ENCODE data around the gene AP1AR. TPM values are rescaled to one million over a fixed set of nuclear protein-coding genes. Genes with fewer than 3 reads are reported as not detected.

AP1AR gene
- 12.4 TPM for polyA plus RNA-seq (2013, experiment 1 of 2)
- 12.1 TPM for polyA plus RNA-seq (2013, experiment 2 of 2)

GRCh38 chr4:112231779-112232713 lies at the start of gene AP1AR:
TSS of gene AP1AR (plus strand) at chr4:112231787. CDS start at chr4:112232092, 305 bp downstream.
- Histone ChIP-seq H3K27ac (replicated peaks; ENCODE audit: low read length) (peak within 1 kb of the TSS; percentile 90), H3K79me1 (ENCODE audit: low read depth, low read length) (peaks cover 3% of the 10 kb centered on the region), H3K18ac (ENCODE audit: low read length) (peak within 1 kb of the TSS; percentile 100), H3K4ac (ENCODE audit: low read length) (peak within 1 kb of the TSS; percentile 53), H2BK15ac (ENCODE audit: low read length) (peak within 1 kb of the TSS; percentile 99), H3K36me3 (replicated peaks in 1 of 2; ENCODE audit: control insufficient read depth in 2 of 2, insufficient read depth in 2 of 2, low read length in 2 of 2) (no peaks in the 10 kb centered on the region), H3K4me2 (ENCODE audit: insufficient read depth, low read length, poor library complexity, severe bottlenecking) (peak within 1 kb of the TSS; percentile 94), H3K14ac (ENCODE audit: low read length) (peak within 1 kb of the TSS; percentile 99), H4K8ac (ENCODE audit: low read depth, low read length) (peak within 1 kb of the TSS; percentile 97), H2AK5ac (ENCODE audit: low read depth, low read length) (peak within 1 kb of the TSS; percentile 81), H3K9ac (ENCODE audit: low read depth, low read length, poor library complexity) (peak within 1 kb of the TSS; percentile 100), H2BK5ac (ENCODE audit: low read length) (peak within 1 kb of the TSS; percentile 100), H3K23ac (ENCODE audit: low read depth, low read length, poor library complexity) (peak within 1 kb of the TSS; percentile 98), H3K4me1 (ENCODE audit: control insufficient read depth in 2 of 2, insufficient read depth in 1 of 2, low read depth in 1 of 2, low read length in 2 of 2) (peaks cover 0 to 4% of the 10 kb centered on the region in 2 donors), H3K4me3 (ENCODE audit: low read length in 2 of 2) (peak within 1 kb of the TSS; percentile 91 to 94), H2BK120ac (ENCODE audit: low read depth, low read length) (peak within 1 kb of the TSS; percentile 61), H3K27me3 (ENCODE audit: control insufficient read depth in 3 of 3, insufficient read depth in 3 of 3, low read depth in 1 of 3, low read length in 3 of 3) (no peaks in the 10 kb centered on the region), H2AFZ (ENCODE audit: low read length) (peak within 1 kb of the TSS; percentile 100), H3K9me3 (replicated peaks in 1 of 2; ENCODE audit: control insufficient read depth in 2 of 2, insufficient read depth in 1 of 2, low read depth in 1 of 2, low read length in 2 of 2) (no peaks in the 10 kb centered on the region), H2BK12ac (ENCODE audit: low read length) (peak within 1 kb of the TSS; percentile 98), H4K91ac (ENCODE audit: low read depth, low read length, poor library complexity) (peak within 1 kb of the TSS; percentile 98)
- WGBS, 2 donors (ENCODE audit: extremely low coverage in 2 of 2, insufficient read length in 2 of 2, insufficient replicate concordance in 1 of 2): no CpG with 5 or more reads among the region's 70 CpGs
- DNase-seq (ENCODE audit: low spot score): peak; percentile 84

- Histone ChIP-seq H3K4ac (ENCODE audit: low read length) (no peak overlapping the region), H2AK5ac (ENCODE audit: low read depth, low read length) (no peak overlapping the region), H3K9me3 (replicated peaks in 1 of 2; ENCODE audit: control insufficient read depth in 2 of 2, insufficient read depth in 1 of 2, low read depth in 1 of 2, low read length in 2 of 2) (no peaks in the 10 kb centered on the region), H3K23ac (ENCODE audit: low read depth, low read length, poor library complexity) (no peak overlapping the region), H3K27ac (replicated peaks; ENCODE audit: low read length) (no peak overlapping the region), H3K18ac (ENCODE audit: low read length) (no peak overlapping the region), H4K8ac (ENCODE audit: low read depth, low read length) (no peak overlapping the region), H3K4me2 (ENCODE audit: insufficient read depth, low read length, poor library complexity, severe bottlenecking) (no peak overlapping the region), H3K4me1 (ENCODE audit: control insufficient read depth in 2 of 2, insufficient read depth in 1 of 2, low read depth in 1 of 2, low read length in 2 of 2) (no peaks in the 10 kb centered on the region), H2BK15ac (ENCODE audit: low read length) (no peak overlapping the region), H2BK120ac (ENCODE audit: low read depth, low read length) (no peak overlapping the region), H3K79me1 (ENCODE audit: low read depth, low read length) (no peaks in the 10 kb centered on the region), H3K36me3 (replicated peaks in 1 of 2; ENCODE audit: control insufficient read depth in 2 of 2, insufficient read depth in 2 of 2, low read length in 2 of 2) (no peaks in the 10 kb centered on the region), H3K9ac (ENCODE audit: low read depth, low read length, poor library complexity) (no peak overlapping the region), H3K14ac (ENCODE audit: low read length) (no peak overlapping the region), H4K91ac (ENCODE audit: low read depth, low read length, poor library complexity) (no peak overlapping the region), H2AFZ (ENCODE audit: low read length) (no peak overlapping the region), H3K27me3 (ENCODE audit: control insufficient read depth in 3 of 3, insufficient read depth in 3 of 3, low read depth in 1 of 3, low read length in 3 of 3) (no peaks in the 10 kb centered on the region), H2BK5ac (ENCODE audit: low read length) (no peak overlapping the region), H2BK12ac (ENCODE audit: low read length) (no peak overlapping the region), H3K4me3 (ENCODE audit: low read length in 2 of 2) (no peak overlapping the region)
- no peak for DNase-seq (ENCODE audit: low spot score)
- WGBS, 2 donors (ENCODE audit: extremely low coverage in 2 of 2, insufficient read length in 2 of 2, insufficient replicate concordance in 1 of 2): no CpG with 5 or more reads among the region's 3 CpGs
Measured at GRCh38 chr4:112182604-112183003, 49.0 kb upstream of the AP1AR start.

- Histone ChIP-seq H3K14ac (ENCODE audit: low read length) (no peak overlapping the region), H4K91ac (ENCODE audit: low read depth, low read length, poor library complexity) (no peak overlapping the region), H3K27ac (replicated peaks; ENCODE audit: low read length) (no peak overlapping the region), H3K79me1 (ENCODE audit: low read depth, low read length) (no peaks in the 10 kb centered on the region), H3K9ac (ENCODE audit: low read depth, low read length, poor library complexity) (no peak overlapping the region), H3K23ac (ENCODE audit: low read depth, low read length, poor library complexity) (no peak overlapping the region), H2BK12ac (ENCODE audit: low read length) (no peak overlapping the region), H3K4me3 (ENCODE audit: low read length in 2 of 2) (no peak overlapping the region), H3K18ac (ENCODE audit: low read length) (no peak overlapping the region), H2AFZ (ENCODE audit: low read length) (no peak overlapping the region), H3K27me3 (ENCODE audit: control insufficient read depth in 3 of 3, insufficient read depth in 3 of 3, low read depth in 1 of 3, low read length in 3 of 3) (no peaks in the 10 kb centered on the region), H4K8ac (ENCODE audit: low read depth, low read length) (no peak overlapping the region), H3K36me3 (replicated peaks in 1 of 2; ENCODE audit: control insufficient read depth in 2 of 2, insufficient read depth in 2 of 2, low read length in 2 of 2) (no peaks in the 10 kb centered on the region), H3K4me2 (ENCODE audit: insufficient read depth, low read length, poor library complexity, severe bottlenecking) (no peak overlapping the region), H3K9me3 (replicated peaks in 1 of 2; ENCODE audit: control insufficient read depth in 2 of 2, insufficient read depth in 1 of 2, low read depth in 1 of 2, low read length in 2 of 2) (no peaks in the 10 kb centered on the region), H2BK15ac (ENCODE audit: low read length) (no peak overlapping the region), H2BK120ac (ENCODE audit: low read depth, low read length) (no peak overlapping the region), H2BK5ac (ENCODE audit: low read length) (no peak overlapping the region), H3K4ac (ENCODE audit: low read length) (no peak overlapping the region), H2AK5ac (ENCODE audit: low read depth, low read length) (no peak overlapping the region), H3K4me1 (ENCODE audit: control insufficient read depth in 2 of 2, insufficient read depth in 1 of 2, low read depth in 1 of 2, low read length in 2 of 2) (no peaks in the 10 kb centered on the region)
- DNase-seq (ENCODE audit: low spot score): no peak
- no CpG with 5 or more reads among the region's 2 CpGs for WGBS, 2 donors (ENCODE audit: extremely low coverage in 2 of 2, insufficient read length in 2 of 2, insufficient replicate concordance in 1 of 2)
Measured at GRCh38 chr4:112183252-112183651, 48.3 kb upstream of the AP1AR start.

- H3K4me3 ChIP-seq (ENCODE audit: low read length in 2 of 2): no peak overlapping the region
- no peak overlapping the region for H2BK5ac ChIP-seq (ENCODE audit: low read length)
- no peaks in the 10 kb centered on the region for H3K36me3 ChIP-seq (replicated peaks in 1 of 2; ENCODE audit: control insufficient read depth in 2 of 2, insufficient read depth in 2 of 2, low read length in 2 of 2)
- WGBS, 2 donors (ENCODE audit: extremely low coverage in 2 of 2, insufficient read length in 2 of 2, insufficient replicate concordance in 1 of 2): no CpG with 5 or more reads among the region's 1 CpG
- no peaks in the 10 kb centered on the region for H3K4me1 ChIP-seq (ENCODE audit: control insufficient read depth in 2 of 2, insufficient read depth in 1 of 2, low read depth in 1 of 2, low read length in 2 of 2)
- no peak overlapping the region for H3K14ac ChIP-seq (ENCODE audit: low read length)
- H2BK15ac ChIP-seq (ENCODE audit: low read length): no peak overlapping the region
- no peak overlapping the region for H2BK12ac ChIP-seq (ENCODE audit: low read length)
- H3K23ac ChIP-seq (ENCODE audit: low read depth, low read length, poor library complexity): no peak overlapping the region
- no peak overlapping the region for H4K8ac ChIP-seq (ENCODE audit: low read depth, low read length)
- H3K4me2 ChIP-seq (ENCODE audit: insufficient read depth, low read length, poor library complexity, severe bottlenecking): no peak overlapping the region
- no peak overlapping the region for H2BK120ac ChIP-seq (ENCODE audit: low read depth, low read length)
- no peaks in the 10 kb centered on the region for H3K9me3 ChIP-seq (replicated peaks in 1 of 2; ENCODE audit: control insufficient read depth in 2 of 2, insufficient read depth in 1 of 2, low read depth in 1 of 2, low read length in 2 of 2)
- H3K4ac ChIP-seq (ENCODE audit: low read length): no peak overlapping the region
- no peaks in the 10 kb centered on the region for H3K27me3 ChIP-seq (ENCODE audit: control insufficient read depth in 3 of 3, insufficient read depth in 3 of 3, low read depth in 1 of 3, low read length in 3 of 3)
- no peak overlapping the region for H2AFZ ChIP-seq (ENCODE audit: low read length)
- H3K27ac ChIP-seq (replicated peaks; ENCODE audit: low read length): no peak overlapping the region
- no peak overlapping the region for H4K91ac ChIP-seq (ENCODE audit: low read depth, low read length, poor library complexity)
- H3K79me1 ChIP-seq (ENCODE audit: low read depth, low read length): no peaks in the 10 kb centered on the region
- no peak overlapping the region for H3K18ac ChIP-seq (ENCODE audit: low read length)
- H2AK5ac ChIP-seq (ENCODE audit: low read depth, low read length): no peak overlapping the region
- DNase-seq (ENCODE audit: low spot score): no peak
- H3K9ac ChIP-seq (ENCODE audit: low read depth, low read length, poor library complexity): no peak overlapping the region
Measured at GRCh38 chr4:112184438-112184837, 47.1 kb upstream of the AP1AR start.

Measured in neuronal stem cell (in vitro differentiated cells).